Measurements from ENCODE around the gene LYAR.
A peak's percentile ranks its signal among the peaks of the same experiment; 100 is the strongest.
"Not testable (repeated sequence)": the region's sequence is repeated elsewhere in the genome, so short reads cannot be mapped to it uniquely, and the experiment has no call there.

Gene LYAR

GRCh38 chr4:4269856-4270255, 20.1 kb downstream of the LYAR start:
- Histone ChIP-seq H3K27ac (peak overlapping the region in 9 of 21 experiments; percentile 21 to 78 (median 56)), H3K4me3 (no peak overlapping the region)

- peak overlapping the region in 10 of 21 experiments; percentile 15 to 78 (median 44) for H3K27ac ChIP-seq
- H3K4me3 ChIP-seq, result no peak overlapping the region
Observed at GRCh38 chr4:4269331-4269731, 20.6 kb downstream of the LYAR start.

- peak overlapping the region in 9 of 21 experiments; percentile 15 to 78 (median 53) for H3K27ac ChIP-seq
Observed at GRCh38 chr4:4268776-4269175, 21.2 kb downstream of the LYAR start.

GRCh38 chr4:4267981-4268380, 22.0 kb downstream of the LYAR start:
- H3K27ac ChIP-seq, result peak overlapping the region in 4 of 21 experiments; percentile 21 to 72 (median 70)
- H3K4me3 ChIP-seq, result no peak overlapping the region

More at GRCh38 chr4:4268776-4269175, 21.2 kb downstream of the LYAR start:
- H3K4me3 ChIP-seq, result no peak overlapping the region

GRCh38 chr4:4260185-4260751, 29.7 kb downstream of the LYAR start:
- Histone ChIP-seq H3K4me3 (no peak overlapping the region), H3K27ac (no peak overlapping the region)

- Histone ChIP-seq H3K4me3 (no peak overlapping the region), H3K27ac (no peak overlapping the region)
Observed at GRCh38 chr4:4259484-4260100, 30.4 kb downstream of the LYAR start.

- H3K4me3 ChIP-seq, H3K27ac ChIP-seq: not testable (repeated sequence)
Observed at GRCh38 chr4:4257705-4258104, 32.2 kb downstream of the LYAR start.

- Histone ChIP-seq H3K4me3 (no peak overlapping the region), H3K27ac (no peak overlapping the region)
Observed at GRCh38 chr4:4256799-4257198, 33.2 kb downstream of the LYAR start.

GRCh38 chr4:4254666-4255065, 35.3 kb downstream of the LYAR start:
- no peak overlapping the region for H3K4me3 ChIP-seq
- H3K27ac ChIP-seq, result no peak overlapping the region

GRCh38 chr4:4254199-4254598, 35.8 kb downstream of the LYAR start:
- Histone ChIP-seq H3K4me3 (no peak overlapping the region), H3K27ac (no peak overlapping the region)

GRCh38 chr4:4249866-4250265, 40.1 kb downstream of the LYAR start:
- Histone ChIP-seq H3K27ac (no peak overlapping the region), H3K4me3 (no peak overlapping the region)

- H3K4me3 ChIP-seq, result not testable (repeated sequence)
- peak overlapping the region in 3 of 21 experiments; percentile 88 to 96 (median 94) for H3K27ac ChIP-seq
Observed at GRCh38 chr4:4249342-4249741, 40.6 kb downstream of the LYAR start.

GRCh38 chr4:4248885-4249203, 41.1 kb downstream of the LYAR start:
- peak overlapping the region; percentile 46 to 83 (median 63) for H3K4me3 ChIP-seq
- peak overlapping the region in 20 of 21 experiments; percentile 85 to 98 (median 94) for H3K27ac ChIP-seq

- Histone ChIP-seq H3K4me3 (peak within 1 kb of the TSS; percentile 46 to 83 (median 63)), H3K27ac (peak within 1 kb of the TSS; percentile 39 to 98 (median 94))
Observed at GRCh38 chr4:4248029-4248884, 41.7 kb downstream of the LYAR start, which contains the start of gene TMEM128. Gene TMEM128, minus strand, starts transcription at chr4:4248223. Its CDS starts 21 bp downstream, at chr4:4248202.

- Histone ChIP-seq H3K4me3 (peak overlapping the region; percentile 46 to 83 (median 63)), H3K27ac (peak overlapping the region; percentile 39 to 98 (median 94))
Observed at GRCh38 chr4:4247696-4248028, 42.3 kb downstream of the LYAR start.

- H3K4me3 ChIP-seq, result no peak overlapping the region
- no peak overlapping the region for H3K27ac ChIP-seq
Observed at GRCh38 chr4:4245172-4245571, 44.8 kb downstream of the LYAR start.

GRCh38 chr4:4239551-4239950, 50.4 kb downstream of the LYAR start:
- H3K27ac ChIP-seq, H3K4me3 ChIP-seq: not testable (repeated sequence)

GRCh38 chr4:4233610-4234009, 56.3 kb downstream of the LYAR start:
- H3K4me3 ChIP-seq, result no peak overlapping the region

GRCh38 chr4:4228356-4228668, 61.6 kb downstream of the LYAR start:
- H3K4me3 ChIP-seq, result no peak overlapping the region

More at GRCh38 chr4:4233610-4234009, 56.3 kb downstream of the LYAR start:
- H3K27ac ChIP-seq, result no peak overlapping the region

GRCh38 chr4:4227510-4228355, 62.2 kb downstream of the LYAR start:
- no peak overlapping the region for H3K27ac ChIP-seq
- no peak overlapping the region for H3K4me3 ChIP-seq

More at GRCh38 chr4:4228356-4228668, 61.6 kb downstream of the LYAR start:
- no peak overlapping the region for H3K27ac ChIP-seq
